Measurements from ENCODE around the gene POLR2F. TPM values are rescaled to one million over a fixed set of nuclear protein-coding genes. Genes with fewer than 3 reads are reported as not detected.

POLR2F gene
- total RNA-seq, 2 experiments from 2014 or later = 20.2 to 21.1 TPM

- Histone ChIP-seq H3K9me3 (ENCODE audit: control insufficient read depth in 1 of 2, insufficient read depth in 1 of 2, low read length in 2 of 2) (no peaks in the 10 kb centered on the region), H3K36me3 (ENCODE audit: insufficient read depth, low read length) (no peaks in the 10 kb centered on the region), H3K4me1 (ENCODE audit: insufficient read depth, low read length) (peaks cover 3% of the 10 kb centered on the region), H3K27ac (ENCODE audit: low read depth in 1 of 2, low read length in 2 of 2) (no peak overlapping the region), H3K27me3 (ENCODE audit: control insufficient read depth in 1 of 2, insufficient read depth in 2 of 2, low read length in 2 of 2) (no peaks in the 10 kb centered on the region), H3K4me3 (ENCODE audit: low read length) (no peak overlapping the region)
- Mint-ChIP-seq H3K9me3 (no peaks in the 10 kb centered on the region), H3K36me3 (ENCODE audit: low read depth) (no peaks in the 10 kb centered on the region), H3K27me3 (no peaks in the 10 kb centered on the region), H3K27ac (no peak overlapping the region), H3K4me1 (ENCODE audit: low read depth) (no peaks in the 10 kb centered on the region), H3K4me3 (no peak overlapping the region)
- ATAC-seq (ENCODE audit: poor library complexity) = no peak
- ChIA-PET CTCF (no interaction called here), POLR2A (no interaction called here)
- DNase-seq = no peak
- no peak for TF ChIP-seq CTCF (IDR thresholded peaks at IDR 0.05)
- intact Hi-C loops (cut with DNase I, micrococcal nuclease) = no loop called here
Measured at GRCh38 chr22:37998543-37998942, 45.0 kb downstream of the POLR2F start.

DNA sequence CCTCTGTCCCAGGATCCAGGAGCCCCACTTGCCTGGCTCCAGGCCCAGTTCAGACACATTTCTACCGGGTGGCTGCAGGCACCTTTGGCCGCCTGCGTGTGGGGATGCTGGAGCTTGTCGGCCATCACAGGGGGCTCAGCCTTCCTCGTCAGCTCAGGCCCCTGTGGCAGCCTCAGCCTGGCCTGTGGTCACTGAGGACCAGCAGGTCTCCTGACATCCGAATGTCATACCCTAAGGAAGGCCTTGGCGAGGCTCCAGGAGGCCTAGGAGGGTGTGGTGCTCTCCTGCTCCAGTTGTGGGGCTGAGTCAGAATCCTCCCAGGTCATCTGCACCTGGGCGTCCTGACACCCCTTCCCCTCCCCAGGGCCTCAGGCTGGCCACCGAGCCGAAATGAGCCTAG is 45.7 kb downstream of the POLR2F start:
- no peaks in the 10 kb centered on the region for H3K36me3 ChIP-seq (ENCODE audit: insufficient read depth, low read length)
- no peak for ATAC-seq (ENCODE audit: poor library complexity)
- Mint-ChIP-seq H3K9me3 (no peaks in the 10 kb centered on the region), H3K4me1 (ENCODE audit: low read depth) (no peaks in the 10 kb centered on the region), H3K27me3 (no peaks in the 10 kb centered on the region), H3K36me3 (ENCODE audit: low read depth) (no peaks in the 10 kb centered on the region), H3K27ac (no peak overlapping the region), H3K4me3 (no peak overlapping the region)
- CTCF ChIA-PET = no interaction called here
- DNase-seq = no peak
- no peak overlapping the region for H3K4me3 ChIP-seq (ENCODE audit: low read length)
- TF ChIP-seq CTCF (IDR thresholded peaks at IDR 0.05) = no peak
- no peaks in the 10 kb centered on the region for H3K27me3 ChIP-seq (ENCODE audit: control insufficient read depth in 1 of 2, insufficient read depth in 2 of 2, low read length in 2 of 2)
- POLR2A ChIA-PET = no interaction called here
- no peaks in the 10 kb centered on the region for H3K9me3 ChIP-seq (ENCODE audit: control insufficient read depth in 1 of 2, insufficient read depth in 1 of 2, low read length in 2 of 2)
- H3K27ac ChIP-seq (ENCODE audit: low read depth in 1 of 2, low read length in 2 of 2) = no peak overlapping the region
- intact Hi-C loops (cut with DNase I, micrococcal nuclease) = no loop called here
- peaks cover 3% of the 10 kb centered on the region for H3K4me1 ChIP-seq (ENCODE audit: insufficient read depth, low read length)

DNA sequence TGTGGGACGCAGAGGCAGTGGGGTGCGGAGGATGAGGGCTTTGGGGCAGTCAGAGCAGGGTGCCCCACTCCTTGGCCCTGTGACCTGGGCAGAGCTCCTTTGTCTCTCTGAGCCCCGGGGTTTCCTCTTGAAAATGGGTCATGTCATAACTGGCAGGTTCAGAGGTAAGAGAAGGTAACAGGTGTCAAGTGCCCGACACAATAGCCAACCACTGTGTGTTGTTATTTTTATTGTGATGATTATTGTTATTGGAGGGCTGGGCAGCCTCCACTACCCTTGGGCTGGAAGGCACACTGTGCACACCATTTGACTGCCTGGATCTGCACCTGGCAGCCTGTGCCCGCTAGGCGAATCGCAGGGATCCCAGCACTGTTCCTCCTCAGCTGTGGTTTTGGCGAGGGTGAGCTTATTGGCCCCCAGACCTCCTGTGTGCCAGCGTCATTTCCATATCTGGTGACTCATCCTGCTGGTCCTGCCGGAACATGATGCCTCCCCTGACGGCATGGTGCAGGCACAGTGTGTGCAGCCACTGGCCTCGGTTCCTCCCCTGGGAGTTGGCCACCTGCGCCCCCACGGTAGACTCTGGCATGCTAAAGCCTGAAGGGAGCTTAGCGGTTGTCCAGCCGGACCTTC is 46.3 kb downstream of the POLR2F start:
- H3K4me3 Mint-ChIP-seq = no peak overlapping the region
- no peak overlapping the region for H3K27ac ChIP-seq (ENCODE audit: low read depth in 1 of 2, low read length in 2 of 2)
- no peaks in the 10 kb centered on the region for H3K27me3 ChIP-seq (ENCODE audit: control insufficient read depth in 1 of 2, insufficient read depth in 2 of 2, low read length in 2 of 2)
- H3K9me3 Mint-ChIP-seq = no peaks in the 10 kb centered on the region
- H3K4me3 ChIP-seq (ENCODE audit: low read length) = no peak overlapping the region
- H3K27ac Mint-ChIP-seq = no peak overlapping the region
- H3K4me1 ChIP-seq (ENCODE audit: insufficient read depth, low read length) = peaks cover 3% of the 10 kb centered on the region
- peak in 1 of 14 experiments; percentile 30 for DNase-seq
- no peaks in the 10 kb centered on the region for H3K36me3 Mint-ChIP-seq (ENCODE audit: low read depth)
- CTCF ChIA-PET = no interaction called here
- POLR2A ChIA-PET = no interaction called here
- intact Hi-C loops (cut with DNase I, micrococcal nuclease) = no loop called here
- H3K36me3 ChIP-seq (ENCODE audit: insufficient read depth, low read length) = no peaks in the 10 kb centered on the region
- H3K4me1 Mint-ChIP-seq (ENCODE audit: low read depth) = no peaks in the 10 kb centered on the region
- H3K27me3 Mint-ChIP-seq = no peaks in the 10 kb centered on the region
- no peak for ATAC-seq (ENCODE audit: poor library complexity)
- no peaks in the 10 kb centered on the region for H3K9me3 ChIP-seq (ENCODE audit: control insufficient read depth in 1 of 2, insufficient read depth in 1 of 2, low read length in 2 of 2)
- TF ChIP-seq CTCF (IDR thresholded peaks at IDR 0.05) = no peak
